GM18909 (cell line): ENCODE results near the gene RBBP8.
"Not testable (repeated sequence)": the region's sequence is repeated elsewhere in the genome, so short reads cannot be mapped to it uniquely, and the experiment has no call there.

ENCODE experiments used
- ATAC-seq: cut with Tn5 transposase; IDR thresholded peaks from one replicate; pipeline ENCODE4 v1.9.1; 2021; ENCODE audit warnings: mild to moderate bottlenecking; ENCODE audit not compliant: unreplicated experiment, poor library complexity

RBBP8 gene

GRCh38 chr18:22936515-22936914 lies 3.4 kb downstream of the RBBP8 start:
- no peak for ATAC-seq

DNA sequence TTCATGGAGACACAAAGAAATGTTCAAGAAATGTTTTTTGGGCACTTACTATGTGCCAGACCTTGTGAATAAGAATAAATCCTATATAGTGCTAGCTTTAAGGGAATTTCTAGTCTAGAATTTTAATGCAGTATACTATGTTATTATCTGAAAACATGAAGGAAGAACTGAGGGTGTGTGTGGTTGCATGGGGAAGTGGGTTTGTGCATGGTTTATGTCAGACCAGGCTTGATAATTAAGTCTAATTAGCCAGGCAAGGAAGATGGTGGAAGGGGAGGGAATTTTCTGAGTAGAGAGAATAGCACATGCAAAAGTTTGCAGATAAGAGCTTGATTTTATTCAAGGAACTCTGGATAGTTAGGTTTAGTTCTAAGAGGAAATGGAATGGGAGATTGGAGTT lies 6.5 kb downstream of the RBBP8 start:
- no peak for ATAC-seq

DNA sequence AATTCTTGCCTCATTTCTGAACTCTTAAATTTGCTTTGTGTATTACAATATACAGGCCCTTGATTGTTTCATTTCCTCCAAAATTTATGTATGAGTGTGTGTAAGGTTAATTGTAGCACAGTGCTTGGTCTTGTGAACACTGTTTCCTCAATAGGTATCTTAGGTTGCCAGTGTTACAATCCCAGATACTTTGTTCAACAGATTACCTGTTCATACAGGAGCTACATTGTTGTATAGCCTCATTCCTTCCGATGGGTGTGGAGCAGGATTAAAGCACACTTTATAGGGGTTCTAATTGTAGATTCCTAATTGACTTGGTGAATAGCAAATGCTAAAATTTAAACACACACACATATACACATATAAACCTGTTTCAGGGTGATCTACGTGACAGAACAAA lies 10.7 kb downstream of the RBBP8 start:
- ATAC-seq: no peak

- ATAC-seq: no peak
These were observed 13.1 kb downstream of the RBBP8 start for GRCh38 chr18:22946217-22946616.

DNA sequence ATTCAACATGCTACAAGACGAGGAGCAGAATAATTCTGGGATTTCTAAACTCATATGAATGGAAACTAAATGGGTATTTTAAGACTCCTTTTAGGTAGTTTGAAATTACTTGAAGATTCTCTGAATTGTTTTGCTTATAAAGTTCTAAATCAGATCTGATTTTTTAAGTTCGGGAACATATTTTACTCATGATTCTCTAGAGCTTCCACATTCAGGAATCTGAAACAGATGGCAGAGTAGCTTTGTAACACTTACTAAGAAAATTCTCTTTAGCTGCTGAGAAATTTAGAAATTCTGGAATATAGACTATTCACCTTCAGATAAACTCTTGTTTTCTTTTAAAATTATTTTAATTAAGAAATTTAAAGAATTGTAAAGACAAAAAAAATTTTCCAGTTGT lies 13.7 kb downstream of the RBBP8 start:
- ATAC-seq: no peak

GRCh38 chr18:22951823-22952222 lies 18.7 kb downstream of the RBBP8 start:
- ATAC-seq: no peak

DNA sequence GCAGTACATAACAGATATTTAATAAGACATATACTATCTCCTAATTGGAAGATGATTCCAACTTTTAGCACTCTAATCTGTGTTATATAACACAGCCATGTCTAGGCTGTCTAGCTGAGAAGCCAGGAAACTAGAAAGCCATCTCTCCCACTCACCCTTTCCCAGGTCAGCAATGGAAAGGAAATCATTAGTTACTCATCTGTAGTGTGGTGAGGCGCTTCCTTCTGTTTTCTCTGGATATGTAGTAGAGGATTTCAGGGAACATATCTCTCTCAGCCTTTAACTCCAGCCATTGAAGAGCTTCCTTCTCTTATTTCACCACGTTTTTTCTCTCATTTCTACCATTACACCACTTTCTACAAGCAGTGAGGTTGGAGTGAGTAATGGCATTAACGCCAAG lies 19.4 kb downstream of the RBBP8 start:
- no peak for ATAC-seq

DNA sequence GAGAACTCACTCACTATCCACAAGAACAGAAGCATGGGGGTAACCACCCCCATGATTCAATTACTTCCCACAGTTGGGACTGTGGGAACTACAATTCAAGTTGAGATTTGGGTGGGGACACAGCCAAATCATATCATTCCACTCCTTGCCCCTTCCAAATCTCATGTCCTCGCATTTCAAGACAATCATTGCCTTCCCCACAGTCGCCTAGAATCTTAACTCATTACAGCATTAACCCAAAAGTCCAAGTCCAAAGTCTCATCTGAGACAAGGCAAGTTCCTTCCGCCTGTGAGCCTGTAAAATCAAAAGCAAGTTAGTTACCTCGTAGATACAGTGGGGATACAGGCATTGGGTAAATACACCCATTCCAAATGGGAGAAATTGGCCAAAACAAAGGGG lies 20.9 kb downstream of the RBBP8 start:
- ATAC-seq: not testable (repeated sequence)

- no peak for ATAC-seq
These were observed 23.1 kb downstream of the RBBP8 start for GRCh38 chr18:22956226-22956625.

DNA sequence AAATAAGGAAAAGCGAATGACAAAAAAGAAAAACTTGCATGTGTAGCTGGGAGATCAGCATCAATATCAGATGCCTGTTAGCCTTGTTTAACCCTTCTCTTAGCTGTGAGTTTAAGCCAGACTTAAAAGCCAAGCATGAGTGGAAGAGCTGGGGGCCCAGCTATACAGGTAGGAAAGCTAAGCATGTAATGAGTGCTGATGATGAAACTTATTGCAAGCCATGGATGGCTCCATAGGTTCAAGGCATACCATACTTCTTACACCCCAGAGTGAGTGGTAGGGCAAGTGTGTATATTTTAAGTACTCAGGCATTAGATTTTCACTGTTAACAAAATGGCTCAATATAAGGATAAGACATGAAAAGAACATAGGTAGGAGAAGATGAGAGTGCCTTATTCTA lies 28.0 kb downstream of the RBBP8 start:
- ATAC-seq: no peak

GRCh38 chr18:22962004-22962403 lies 28.9 kb downstream of the RBBP8 start:
- ATAC-seq: no peak

DNA sequence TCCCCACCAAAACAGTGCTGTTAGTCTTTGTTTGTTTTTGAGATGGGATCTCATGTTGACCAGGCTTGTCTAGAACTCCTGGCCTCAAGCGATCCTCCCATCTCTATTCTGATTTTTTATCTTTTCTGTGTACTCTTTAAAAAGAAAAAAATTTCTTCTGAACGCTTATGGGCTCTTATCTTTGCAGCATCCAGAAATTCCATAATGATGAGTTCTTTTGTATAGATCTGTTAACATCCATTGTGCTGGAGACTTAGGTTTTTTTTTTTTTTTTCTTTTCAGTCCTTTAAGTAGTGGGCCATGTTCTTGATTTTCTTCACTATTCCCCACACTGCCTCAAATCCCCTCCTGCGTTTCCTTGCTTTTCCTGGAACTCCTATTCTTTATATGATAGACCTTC lies 31.0 kb downstream of the RBBP8 start:
- no peak for ATAC-seq

DNA sequence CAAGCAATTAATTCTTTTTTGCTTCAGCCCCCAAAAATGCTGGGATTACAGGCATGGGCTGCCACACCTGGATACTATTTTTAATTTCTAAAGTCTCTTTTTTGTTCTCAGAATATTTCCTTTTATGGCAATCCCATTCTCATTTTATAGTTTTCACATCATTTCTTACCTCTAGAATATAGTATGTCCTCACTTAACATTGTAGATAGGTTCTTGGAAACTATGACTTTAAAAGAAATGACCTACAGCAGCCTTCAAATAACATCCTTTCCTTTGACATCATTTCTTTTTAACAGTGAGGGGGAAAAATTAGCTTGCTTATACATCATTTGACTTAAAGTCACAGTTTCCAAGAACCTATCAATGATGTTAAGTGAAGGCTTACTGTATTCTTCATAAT lies 31.6 kb downstream of the RBBP8 start:
- ATAC-seq: no peak

DNA sequence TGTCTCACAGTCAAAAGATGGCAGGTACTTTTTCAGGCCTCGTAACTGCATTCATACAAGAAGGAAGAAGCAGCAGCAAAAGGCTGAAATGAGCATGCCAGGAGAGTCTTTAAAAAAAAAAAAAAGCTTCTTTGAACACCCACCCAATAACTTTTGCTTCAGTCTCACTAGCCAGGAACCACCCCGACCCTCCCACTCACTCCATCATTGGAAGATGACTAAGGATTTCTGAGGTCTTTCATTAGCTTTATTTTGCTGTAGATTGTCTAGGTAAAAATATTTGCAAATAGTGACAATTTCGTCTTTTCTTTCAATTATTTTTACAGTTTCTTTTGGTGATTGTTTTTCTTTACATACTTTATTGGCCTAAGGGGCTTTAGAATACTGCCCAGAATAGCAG lies 37.9 kb downstream of the RBBP8 start:
- ATAC-seq: no peak

- ATAC-seq: no peak
These were observed 40.9 kb downstream of the RBBP8 start for GRCh38 chr18:22974001-22974400.

DNA sequence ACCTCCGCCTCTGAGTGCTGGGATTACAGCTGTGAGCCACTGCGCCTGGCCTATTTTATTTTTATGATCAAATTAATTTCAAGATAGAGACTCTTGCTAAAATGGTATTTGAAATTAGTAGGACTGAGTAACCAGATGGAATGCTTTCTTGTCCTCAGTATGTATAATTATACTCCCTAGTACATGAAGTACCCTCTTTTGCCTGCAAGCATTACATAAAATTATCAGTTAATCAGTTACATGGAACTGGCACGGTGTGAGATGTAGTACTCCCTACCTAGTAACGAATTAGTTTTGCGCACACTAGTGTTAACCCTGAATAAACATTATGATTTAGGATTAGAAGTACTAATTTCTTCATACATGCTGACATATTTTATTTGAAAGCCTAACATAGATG lies 41.6 kb downstream of the RBBP8 start:
- no peak for ATAC-seq

GRCh38 chr18:22975508-22975907 lies 42.4 kb downstream of the RBBP8 start:
- no peak for ATAC-seq

GRCh38 chr18:22977847-22978701 lies 44.9 kb downstream of the RBBP8 start:
- ATAC-seq: no peak

GRCh38 chr18:22980394-22980793 lies 47.3 kb downstream of the RBBP8 start:
- no peak for ATAC-seq

- no peak for ATAC-seq
These were observed 48.4 kb downstream of the RBBP8 start for GRCh38 chr18:22981274-22982133.

DNA sequence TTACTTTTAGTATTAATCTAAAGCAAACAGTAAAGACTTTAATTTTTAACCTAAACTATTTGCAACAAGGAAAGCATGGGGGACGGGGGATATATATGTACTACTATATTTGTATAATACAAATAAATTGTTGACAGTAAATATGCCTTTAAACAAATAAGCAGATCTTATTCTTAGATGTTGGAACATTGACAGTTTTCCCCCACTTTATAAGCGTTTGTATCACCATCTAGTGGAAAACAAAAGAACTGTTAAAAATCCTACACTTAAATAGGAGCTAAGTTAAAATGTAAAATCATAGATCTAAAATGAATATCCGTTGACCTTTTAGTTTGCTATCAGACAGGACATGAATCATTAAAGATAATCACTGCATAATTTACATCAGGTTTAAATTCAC lies 50.0 kb downstream of the RBBP8 start:
- no peak for ATAC-seq

DNA sequence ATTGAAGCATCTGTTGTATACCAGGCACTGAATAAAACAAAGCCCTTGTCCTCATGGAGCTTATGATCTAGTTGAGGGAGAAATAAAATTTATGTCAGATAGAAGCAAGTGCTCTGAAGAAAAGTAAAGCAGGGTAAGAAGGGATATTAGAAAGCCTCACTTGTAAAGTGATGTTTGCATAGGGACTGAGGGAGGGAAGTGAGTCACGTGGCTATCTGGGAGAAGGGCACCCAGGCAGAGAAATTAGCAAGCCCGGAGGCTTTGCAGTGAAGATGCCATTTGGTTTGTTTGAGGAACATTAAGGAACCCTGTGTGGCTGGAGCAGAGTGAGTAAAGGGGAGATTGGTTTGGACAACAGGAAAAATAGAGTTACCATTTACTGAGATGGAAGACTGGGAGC lies 52.1 kb downstream of the RBBP8 start:
- no peak for ATAC-seq
